ENCODE data around the gene CPNE4.

- TF ChIP-seq POLR2A (IDR thresholded peaks at IDR 0.05) (no peak), CTCF (IDR thresholded peaks at IDR 0.05 in 8 of 11, conservative IDR thresholded peaks at IDR 0.05 in 3 of 11) (no peak), POLR2AphosphoS5 (IDR thresholded peaks at IDR 0.05) (no peak)
Observed at GRCh38 chr3:131537531-131537930, 497.3 kb downstream of the CPNE4 start.
